OCI-LY7 (cell line): Measurements from ENCODE around the gene PHAF1. TPM values are rescaled to one million over a fixed set of nuclear protein-coding genes. Genes with fewer than 3 reads are reported as not detected.
A peak's percentile ranks its signal among the peaks of the same experiment; 100 is the strongest.

ENCODE experiments used
- BruUV-seq: library from RNA; stranded (reverse); fragments of 400-500 nt; replicated peaks from 2 replicates; lab custom pipeline; 2021; lab: Mats Ljungman, UMichigan
- CTCF ChIA-PET: fragments of 300-600 bp; sonication (Branson Sonifier 250); formaldehyde crosslinking; loops from one replicate; lab custom pipeline; 2022; ENCODE audit warnings: antibody characterized with exemption; ENCODE audit not compliant: unreplicated experiment; lab: Charles Lee
- POLR2A ChIA-PET: fragments of 300-600 bp; sonication (Branson Sonifier 250); formaldehyde crosslinking; loops from one replicate; lab custom pipeline; 2022; ENCODE audit warnings: antibody characterized with exemption; lab: Charles Lee
- DNase-seq: peaks from one replicate; pipeline ENCODE4 v3.0.0-alpha.2; 2015; ENCODE audit warnings: low spot score
- H2AFZ ChIP-seq: fragments of 200-600 bp; sonication (generic), shearing (Covaris generic); 2 replicates; pipeline ENCODE4 v1.6.1; 2014; ENCODE audit warnings: mild to moderate bottlenecking, antibody characterized with exemption, low read length, moderate library complexity
- H3K27ac ChIP-seq: fragments of 200-600 bp; sonication (generic); 2 replicates; pipeline ENCODE4 v1.5.1; 2014; ENCODE audit warnings: mixed run types, low read depth, mild to moderate bottlenecking, moderate library complexity, low read length, inconsistent platforms; ENCODE audit not compliant: poor library complexity, severe bottlenecking
- H3K36me3 ChIP-seq: fragments of 200-600 bp; sonication (generic); 2 replicates; pipeline ENCODE4 v1.6.1; 2014; ENCODE audit warnings: mild to moderate bottlenecking, antibody characterized with exemption, low read length, moderate library complexity, mixed read lengths; ENCODE audit not compliant: insufficient read depth
- H3K4me1 ChIP-seq: fragments of 200-600 bp; sonication (generic); 2 replicates; pipeline ENCODE4 v1.5.1; 2014; ENCODE audit warnings: mild to moderate bottlenecking, low read length; ENCODE audit not compliant: insufficient read depth, poor library complexity, severe bottlenecking
- H3K4me2 ChIP-seq: fragments of 200-600 bp; sonication (generic); 2 replicates; pipeline ENCODE4 v1.6.1; 2014; ENCODE audit warnings: mild to moderate bottlenecking, low read length
- H3K4me3 ChIP-seq: fragments of 200-600 bp; sonication (generic); 2 replicates; pipeline ENCODE4 v1.5.1; 2014; ENCODE audit warnings: mild to moderate bottlenecking, low read depth, low read length; ENCODE audit not compliant: poor library complexity, severe bottlenecking
- H3K79me2 ChIP-seq: fragments of 200-600 bp; sonication (generic); 2 replicates; pipeline ENCODE4 v1.6.1; 2016; ENCODE audit warnings: low read depth, mild to moderate bottlenecking, low read length, moderate library complexity, mixed read lengths; ENCODE audit not compliant: insufficient read depth
- H3K9me2 ChIP-seq: fragments of 200-600 bp; sonication (generic); 2 replicates; pipeline ENCODE4 v1.6.1; 2016; ENCODE audit warnings: mild to moderate bottlenecking, low read length, mixed read lengths; ENCODE audit not compliant: insufficient read depth
- H3K9me3 ChIP-seq: fragments of 200-600 bp; sonication (generic); 2 replicates; pipeline ENCODE4 v1.6.1; 2014; ENCODE audit warnings: mild to moderate bottlenecking, mixed run types, low read length, mixed read lengths
- H4K20me1 ChIP-seq: fragments of 200-600 bp; sonication (generic); 2 replicates; pipeline ENCODE4 v1.6.1; 2014; ENCODE audit warnings: mild to moderate bottlenecking, antibody characterized with exemption, low read length, moderate library complexity, mixed read lengths; ENCODE audit not compliant: insufficient read depth
- EZH2phosphoT487 ChIP-seq: fragments of 200-600 bp; sonication (generic); IDR thresholded peaks from 2 replicates; pipeline ENCODE4 v1.6.1; 2018; ENCODE audit warnings: low read depth, borderline replicate concordance, mild to moderate bottlenecking, mixed run types, antibody characterized with exemption, low read length, moderate library complexity, mixed read lengths
- intact Hi-C: fragments of 100-400 bp; cut with micrococcal nuclease; formaldehyde crosslinking; loops from one replicate; pipeline ENCODE4 v1.10.0; 2022; ENCODE audit not compliant: unreplicated experiment
- total RNA-seq, 2 experiments: library from RNA; depleted of rRNA in 1 of 2; stranded (reverse); fragments of >200 nt in 1 of 2; shearing (Covaris generic) in 1 of 2; gene quantifications; 2 replicates each; pipeline ENCODE4 v1.2.3, GENCODE V29; 2014 to 2022
- TF ChIP-seq, protein P1 (sequence below): fragments of 200-600 bp; sonication (generic); conservative IDR thresholded peaks from 2 replicates; pipeline ENCODE4 v1.5.1; 2014; ENCODE audit warnings: mild to moderate bottlenecking, antibody characterized with exemption, low read length, moderate library complexity, mixed read lengths

PHAF1 gene
- total RNA-seq, 2 experiments from 2014 or later: 13.9 to 16.8 TPM

DNA sequence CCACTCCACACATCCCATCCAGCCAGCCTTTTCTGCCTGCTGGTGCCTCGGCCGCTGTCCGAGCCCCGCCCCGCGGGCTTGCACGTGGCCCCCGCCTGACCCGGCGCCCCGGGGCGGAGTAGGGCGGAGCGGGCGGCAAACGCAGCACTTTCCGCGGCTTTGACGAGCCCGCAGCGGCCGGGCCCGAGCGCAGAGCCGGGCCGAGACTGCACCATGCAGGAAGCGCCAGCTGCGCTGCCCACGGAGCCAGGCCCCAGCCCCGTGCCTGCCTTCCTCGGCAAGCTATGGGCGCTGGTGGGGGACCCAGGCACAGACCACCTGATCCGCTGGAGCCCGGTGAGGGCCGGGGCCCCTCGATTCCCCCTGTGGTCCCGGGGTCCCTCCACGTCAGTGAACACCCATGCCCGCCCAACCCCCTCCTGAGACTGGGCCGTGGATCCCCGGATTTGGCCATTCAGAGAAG, 54.9 kb downstream of the PHAF1 start, which contains the start of gene HSF4:
Gene HSF4, plus strand, starts transcription at position 147 of the 463 bp plus-strand sequence. Its CDS starts 67 bp downstream, at position 214.
- BruUV-seq: no TSS peak
- H2AFZ ChIP-seq: no peak within 1 kb of the TSS
- ChIA-PET POLR2A (no interaction called here), CTCF (no interaction called here)
- H3K4me2 ChIP-seq: peak within 1 kb of the TSS; percentile 27; the same call in 1 of the 2 replicates
- no peak within 1 kb of the TSS for H3K4me3 ChIP-seq
- H3K9me3 ChIP-seq: no peaks in the 10 kb centered on the region
- peaks cover 4% of the 10 kb centered on the region for H3K4me1 ChIP-seq
- no peak within 1 kb of the TSS for H3K27ac ChIP-seq
- TF ChIP-seq, protein P1, sequence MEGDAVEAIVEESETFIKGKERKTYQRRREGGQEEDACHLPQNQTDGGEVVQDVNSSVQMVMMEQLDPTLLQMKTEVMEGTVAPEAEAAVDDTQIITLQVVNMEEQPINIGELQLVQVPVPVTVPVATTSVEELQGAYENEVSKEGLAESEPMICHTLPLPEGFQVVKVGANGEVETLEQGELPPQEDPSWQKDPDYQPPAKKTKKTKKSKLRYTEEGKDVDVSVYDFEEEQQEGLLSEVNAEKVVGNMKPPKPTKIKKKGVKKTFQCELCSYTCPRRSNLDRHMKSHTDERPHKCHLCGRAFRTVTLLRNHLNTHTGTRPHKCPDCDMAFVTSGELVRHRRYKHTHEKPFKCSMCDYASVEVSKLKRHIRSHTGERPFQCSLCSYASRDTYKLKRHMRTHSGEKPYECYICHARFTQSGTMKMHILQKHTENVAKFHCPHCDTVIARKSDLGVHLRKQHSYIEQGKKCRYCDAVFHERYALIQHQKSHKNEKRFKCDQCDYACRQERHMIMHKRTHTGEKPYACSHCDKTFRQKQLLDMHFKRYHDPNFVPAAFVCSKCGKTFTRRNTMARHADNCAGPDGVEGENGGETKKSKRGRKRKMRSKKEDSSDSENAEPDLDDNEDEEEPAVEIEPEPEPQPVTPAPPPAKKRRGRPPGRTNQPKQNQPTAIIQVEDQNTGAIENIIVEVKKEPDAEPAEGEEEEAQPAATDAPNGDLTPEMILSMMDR: no peak
- TF ChIP-seq EZH2phosphoT487: no peak
- intact Hi-C loops: no loop called here
- H3K36me3 ChIP-seq: no peaks in the 10 kb centered on the region
- no peak for DNase-seq
- H3K9me2 ChIP-seq: no peaks in the 10 kb centered on the region
- no peaks in the 10 kb centered on the region for H3K79me2 ChIP-seq
- no peaks in the 10 kb centered on the region for H4K20me1 ChIP-seq

DNA sequence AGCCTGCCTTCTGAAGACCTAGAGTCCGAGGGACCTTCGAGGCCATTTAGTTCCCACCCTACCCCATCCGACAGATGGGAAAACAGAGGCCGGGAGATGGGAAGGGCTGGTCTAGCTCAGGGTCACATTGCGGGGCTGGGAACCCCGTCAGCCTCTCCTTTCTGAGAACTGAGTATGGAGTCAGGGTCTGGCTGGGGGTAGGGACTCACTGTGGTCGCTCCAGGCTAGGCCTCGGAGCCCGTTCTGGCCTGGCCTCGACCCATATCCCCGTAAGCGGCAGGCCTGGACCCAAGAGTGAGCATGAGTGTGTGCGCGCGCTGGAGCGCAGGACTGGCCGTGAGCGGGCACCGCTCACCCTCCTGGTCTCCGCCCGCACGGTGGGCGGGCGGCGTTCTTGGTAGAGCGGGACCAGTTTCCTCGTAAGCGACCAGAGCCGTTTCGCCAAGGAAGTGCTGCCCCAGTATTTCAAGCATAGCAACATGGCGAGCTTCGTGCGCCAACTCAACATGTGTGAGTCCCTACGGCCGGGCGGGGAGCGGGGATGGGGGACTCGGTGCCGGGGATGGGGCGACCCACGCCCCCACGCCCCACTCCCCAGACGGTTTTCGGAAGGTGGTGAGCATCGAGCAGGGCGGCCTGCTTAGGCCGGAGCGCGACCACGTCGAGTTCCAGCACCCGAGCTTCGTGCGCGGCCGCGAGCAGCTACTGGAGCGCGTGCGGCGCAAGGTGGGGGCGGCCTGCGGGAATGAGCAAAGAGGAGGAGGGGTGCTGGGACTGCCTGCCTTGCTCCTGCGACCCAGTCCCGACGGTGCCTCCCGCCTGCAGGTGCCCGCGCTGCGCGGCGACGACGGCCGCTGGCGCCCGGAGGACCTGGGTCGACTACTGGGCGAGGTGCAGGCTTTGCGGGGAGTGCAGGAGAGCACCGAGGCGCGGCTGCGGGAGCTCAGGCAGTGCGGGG, 55.7 kb downstream of the PHAF1 start:
- Histone ChIP-seq H3K4me3 (no peak overlapping the region), H3K27ac (no peak overlapping the region), H3K79me2 (no peaks in the 10 kb centered on the region), H3K36me3 (no peaks in the 10 kb centered on the region), H3K4me1 (peaks cover 8% of the 10 kb centered on the region), H3K9me3 (no peaks in the 10 kb centered on the region), H2AFZ (no peak overlapping the region), H4K20me1 (no peaks in the 10 kb centered on the region), H3K4me2 (no peak overlapping the region), H3K9me2 (no peaks in the 10 kb centered on the region)
- CTCF ChIA-PET: interaction anchor here (0.6 to 0.7 kb wide), 2 partner anchors 27 to 79 kb away, joined by 3 read pairs; no protein-coding TSS in a partner anchor
- DNase-seq: no peak
- BruUV-seq: no TSS peak
- no peak for TF ChIP-seq EZH2phosphoT487
- TF ChIP-seq, protein P1: no peak
- POLR2A ChIA-PET: no interaction called here
- intact Hi-C loops: no loop called here
